ENCODE results near the gene IL17B. TPM values are rescaled to one million over a fixed set of nuclear protein-coding genes. Genes with fewer than 3 reads are reported as not detected.

Gene IL17B
- total RNA-seq, 1 donor from 2014 or later: not detected

DNA sequence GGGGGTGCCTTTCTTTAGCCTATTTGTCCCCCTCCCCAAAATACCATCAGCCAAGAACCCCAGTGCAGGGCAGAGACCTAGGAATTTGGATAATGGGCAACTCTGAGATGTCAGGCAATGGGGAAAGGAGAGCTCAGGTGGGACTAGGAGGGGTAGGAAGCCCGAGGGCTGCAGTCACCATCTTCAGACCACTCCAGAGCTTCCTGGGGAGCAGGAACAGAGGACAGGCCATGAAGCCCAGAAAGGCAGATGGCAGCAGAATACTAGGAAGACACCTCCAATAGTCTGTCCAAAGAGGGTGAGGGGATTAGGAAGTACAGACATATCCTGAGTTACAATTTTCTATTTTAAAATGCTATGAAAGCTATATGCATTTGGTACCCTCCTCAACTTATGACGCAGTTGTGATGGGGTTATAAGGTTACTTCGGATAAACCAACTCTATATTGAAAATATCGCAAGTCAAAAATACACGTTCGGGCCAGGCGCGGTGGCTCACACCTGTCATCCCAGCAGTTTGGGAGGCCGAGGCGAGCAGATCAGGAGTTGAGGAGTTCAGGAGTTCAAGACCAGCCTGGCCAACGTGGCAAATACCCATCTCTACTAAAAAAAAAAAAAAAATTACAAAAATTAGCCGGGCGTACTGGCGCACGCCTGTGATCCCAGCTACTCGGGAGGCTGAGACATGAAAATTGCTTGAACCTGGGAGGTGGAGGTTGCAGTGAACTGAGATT, 34.6 kb upstream of the IL17B start:
- peaks cover 3% of the 10 kb centered on the region for H3K4me1 Mint-ChIP-seq (ENCODE audit: low read depth)
- no peak overlapping the region for H3K4me3 Mint-ChIP-seq (ENCODE audit: low read depth)
- TF ChIP-seq, protein P1, sequence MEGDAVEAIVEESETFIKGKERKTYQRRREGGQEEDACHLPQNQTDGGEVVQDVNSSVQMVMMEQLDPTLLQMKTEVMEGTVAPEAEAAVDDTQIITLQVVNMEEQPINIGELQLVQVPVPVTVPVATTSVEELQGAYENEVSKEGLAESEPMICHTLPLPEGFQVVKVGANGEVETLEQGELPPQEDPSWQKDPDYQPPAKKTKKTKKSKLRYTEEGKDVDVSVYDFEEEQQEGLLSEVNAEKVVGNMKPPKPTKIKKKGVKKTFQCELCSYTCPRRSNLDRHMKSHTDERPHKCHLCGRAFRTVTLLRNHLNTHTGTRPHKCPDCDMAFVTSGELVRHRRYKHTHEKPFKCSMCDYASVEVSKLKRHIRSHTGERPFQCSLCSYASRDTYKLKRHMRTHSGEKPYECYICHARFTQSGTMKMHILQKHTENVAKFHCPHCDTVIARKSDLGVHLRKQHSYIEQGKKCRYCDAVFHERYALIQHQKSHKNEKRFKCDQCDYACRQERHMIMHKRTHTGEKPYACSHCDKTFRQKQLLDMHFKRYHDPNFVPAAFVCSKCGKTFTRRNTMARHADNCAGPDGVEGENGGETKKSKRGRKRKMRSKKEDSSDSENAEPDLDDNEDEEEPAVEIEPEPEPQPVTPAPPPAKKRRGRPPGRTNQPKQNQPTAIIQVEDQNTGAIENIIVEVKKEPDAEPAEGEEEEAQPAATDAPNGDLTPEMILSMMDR (IDR thresholded peaks at IDR 0.05; ENCODE audit: unreplicated experiment): no peak
- DNase-seq (ENCODE audit: low spot score, unreplicated experiment): no peak
- H3K27ac Mint-ChIP-seq: no peak overlapping the region
- no peaks in the 10 kb centered on the region for H3K36me3 Mint-ChIP-seq (ENCODE audit: insufficient read depth)
- H3K27me3 Mint-ChIP-seq: no peaks in the 10 kb centered on the region
- no peaks in the 10 kb centered on the region for H3K9me3 Mint-ChIP-seq (ENCODE audit: low read depth)

DNA sequence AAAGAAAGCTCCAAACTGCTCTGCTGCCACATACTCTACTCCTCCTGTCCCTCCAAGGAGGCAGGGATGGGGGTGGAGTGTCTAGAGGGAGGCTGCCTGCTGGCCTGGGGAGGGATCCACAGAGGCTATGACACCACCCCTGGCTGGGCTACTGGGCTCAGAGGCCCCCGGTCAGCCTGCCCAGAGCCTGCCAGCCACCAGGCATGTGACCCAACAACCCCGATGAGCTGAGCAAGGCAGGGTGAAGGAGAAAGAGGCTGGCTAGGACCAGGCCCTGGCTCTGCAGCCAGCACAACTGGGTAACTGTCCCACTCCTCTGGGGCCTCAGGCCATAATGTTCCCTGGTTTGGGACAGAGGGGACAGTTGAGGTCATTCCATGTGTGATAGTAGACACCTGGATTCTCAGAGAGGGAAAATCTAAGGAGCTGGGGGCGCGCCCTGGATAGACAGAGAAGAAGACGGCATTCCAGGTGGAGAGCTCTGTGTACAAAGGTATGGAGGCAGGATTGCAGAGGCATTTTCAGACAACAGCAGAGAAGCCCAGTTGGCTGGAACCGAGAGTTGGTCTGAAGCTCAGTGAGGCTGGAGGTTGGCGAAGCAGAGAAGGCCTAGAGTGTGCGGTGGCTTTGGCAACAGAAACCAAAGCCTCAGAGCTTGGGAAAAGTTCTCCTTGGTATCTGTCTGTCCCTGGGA, 33.8 kb upstream of the IL17B start:
- Mint-ChIP-seq H3K27ac (no peak overlapping the region), H3K36me3 (ENCODE audit: insufficient read depth) (no peaks in the 10 kb centered on the region), H3K9me3 (ENCODE audit: low read depth) (no peaks in the 10 kb centered on the region), H3K4me1 (ENCODE audit: low read depth) (peaks cover 3% of the 10 kb centered on the region), H3K27me3 (peaks cover under 1% of the 10 kb centered on the region), H3K4me3 (ENCODE audit: low read depth) (no peak overlapping the region)
- DNase-seq (ENCODE audit: low spot score, unreplicated experiment): no peak
- TF ChIP-seq, protein P1 (IDR thresholded peaks at IDR 0.05; ENCODE audit: unreplicated experiment): no peak

DNA sequence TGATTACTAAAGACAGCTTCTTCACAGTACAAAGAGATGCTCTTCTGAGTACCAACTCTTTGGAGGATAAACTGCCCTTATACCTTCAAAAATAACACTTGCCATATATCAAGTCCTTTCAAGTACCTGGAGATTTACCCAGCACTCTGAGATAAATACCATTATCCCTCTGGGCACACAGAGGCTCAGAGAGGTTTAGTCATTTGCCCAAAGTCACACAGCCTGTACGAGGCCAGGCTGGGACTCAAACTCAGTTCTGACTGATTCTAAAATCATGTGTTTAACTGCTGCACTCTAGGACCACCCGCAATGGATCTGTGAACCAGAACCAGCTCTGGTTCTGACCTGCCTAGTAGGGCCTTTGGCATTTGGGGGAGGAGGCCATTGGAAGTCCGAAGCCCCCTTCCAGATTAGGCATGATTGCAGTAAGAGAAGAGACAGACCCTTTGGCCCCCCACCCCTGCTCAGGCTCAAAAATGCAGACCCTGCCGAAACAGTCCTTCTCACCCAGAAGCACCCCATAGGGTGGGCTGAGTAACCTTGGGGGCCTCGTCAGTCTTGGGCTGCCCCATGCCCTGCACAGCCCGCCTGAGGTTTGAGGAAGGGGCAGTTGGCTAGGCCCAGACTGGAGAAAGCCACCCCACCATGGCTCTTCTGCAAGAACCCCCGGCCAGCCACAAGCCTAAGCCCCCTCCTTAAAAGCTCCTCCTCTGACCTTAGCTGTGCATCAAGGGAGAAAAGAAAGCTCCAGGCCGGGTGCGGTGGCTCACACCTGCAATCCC, 32.8 kb upstream of the IL17B start:
- no peaks in the 10 kb centered on the region for H3K4me1 Mint-ChIP-seq (ENCODE audit: low read depth)
- no peaks in the 10 kb centered on the region for H3K9me3 Mint-ChIP-seq (ENCODE audit: low read depth)
- no peak overlapping the region for H3K27ac Mint-ChIP-seq
- TF ChIP-seq, protein P1 (IDR thresholded peaks at IDR 0.05; ENCODE audit: unreplicated experiment): no peak
- no peak overlapping the region for H3K4me3 Mint-ChIP-seq (ENCODE audit: low read depth)
- peaks cover 8% of the 10 kb centered on the region for H3K27me3 Mint-ChIP-seq
- H3K36me3 Mint-ChIP-seq (ENCODE audit: insufficient read depth): no peaks in the 10 kb centered on the region
- no peak for DNase-seq (ENCODE audit: low spot score, unreplicated experiment)

DNA sequence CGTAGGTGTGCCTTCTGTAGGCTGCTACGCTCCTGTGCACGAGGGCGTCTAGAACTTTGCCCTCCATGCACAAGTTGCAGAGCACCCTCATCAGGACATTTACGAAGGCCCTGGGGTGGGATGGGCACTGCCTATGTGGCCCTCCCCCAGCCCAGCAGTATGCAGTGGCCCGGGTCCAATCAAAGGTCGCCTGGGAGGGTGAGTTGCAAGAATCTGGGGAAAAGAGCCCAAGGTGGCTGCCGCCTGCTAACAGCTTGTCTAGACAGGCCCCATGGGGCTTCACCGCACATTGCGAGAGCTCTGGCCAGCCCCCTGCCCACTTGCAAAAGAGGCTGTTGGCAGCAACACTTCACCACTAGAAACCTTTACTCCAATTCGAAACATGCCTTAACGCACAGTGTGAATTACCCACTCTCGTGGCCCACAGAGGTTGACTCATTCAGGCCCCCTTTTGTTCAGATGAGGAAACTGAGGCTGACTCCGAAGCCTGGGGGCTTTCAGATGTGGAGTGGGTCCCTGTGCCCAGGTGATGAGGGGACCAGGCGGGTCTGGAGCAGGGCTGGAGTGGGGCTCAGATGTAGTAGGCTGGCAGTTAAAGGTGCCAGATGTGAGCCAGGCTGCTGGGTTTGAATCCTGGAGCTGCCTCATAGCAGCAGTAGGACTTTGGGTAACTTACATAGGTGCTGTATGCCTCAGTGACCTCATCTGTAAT, 31.8 kb upstream of the IL17B start:
- TF ChIP-seq, protein P1 (IDR thresholded peaks at IDR 0.05; ENCODE audit: unreplicated experiment): no peak
- Mint-ChIP-seq H3K9me3 (ENCODE audit: low read depth) (no peaks in the 10 kb centered on the region), H3K4me1 (ENCODE audit: low read depth) (no peaks in the 10 kb centered on the region), H3K27ac (no peak overlapping the region), H3K27me3 (peaks cover 8% of the 10 kb centered on the region), H3K4me3 (ENCODE audit: low read depth) (no peak overlapping the region), H3K36me3 (ENCODE audit: insufficient read depth) (no peaks in the 10 kb centered on the region)
- DNase-seq (ENCODE audit: low spot score, unreplicated experiment): no peak

DNA sequence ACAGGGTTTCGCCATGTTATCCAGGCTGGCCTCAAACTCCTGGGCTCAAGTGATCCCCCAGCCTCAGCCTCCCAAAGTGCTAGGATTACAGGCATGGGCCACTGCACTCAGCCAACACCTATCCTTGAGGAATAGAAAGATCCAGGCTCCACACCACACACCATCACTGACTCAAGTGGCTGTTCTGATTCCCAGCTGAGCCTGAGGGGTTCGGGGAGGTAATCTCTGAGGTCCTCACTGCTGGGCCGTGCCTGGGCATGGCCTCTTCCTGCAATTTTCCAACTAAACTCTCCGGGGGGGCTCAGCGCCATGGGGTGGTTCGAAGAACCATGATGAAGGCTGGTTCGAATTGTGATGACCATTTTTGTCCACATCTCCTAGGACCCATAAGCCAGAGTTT, 31.0 kb upstream of the IL17B start:
- Mint-ChIP-seq H3K36me3 (ENCODE audit: insufficient read depth) (no peaks in the 10 kb centered on the region), H3K4me3 (ENCODE audit: low read depth) (no peak overlapping the region), H3K27ac (no peak overlapping the region), H3K9me3 (ENCODE audit: low read depth) (no peaks in the 10 kb centered on the region), H3K27me3 (peaks cover 11% of the 10 kb centered on the region), H3K4me1 (ENCODE audit: low read depth) (no peaks in the 10 kb centered on the region)
- TF ChIP-seq, protein P1 (IDR thresholded peaks at IDR 0.05; ENCODE audit: unreplicated experiment): no peak
- DNase-seq (ENCODE audit: low spot score, unreplicated experiment): no peak

Measured in progenitor cell of endocrine pancreas (in vitro differentiated cells).